GM20431 (cell line): Measurements from ENCODE around the gene CASTOR1.

Experiments used
- in situ Hi-C: fragments of 300-500 bp; cut with MseI, MboI; formaldehyde crosslinking; loops from one replicate; pipeline ENCODE4 v1.15.0; 2020; ENCODE audit warnings: low sequenced_read_pairs; ENCODE audit not compliant: unreplicated experiment

Gene CASTOR1

GRCh38 chr22:30268331-30268730, 21.0 kb downstream of the CASTOR1 start:
- in situ Hi-C loops: no loop called here

- in situ Hi-C loops: no loop called here
These were observed 21.7 kb downstream of the CASTOR1 start for GRCh38 chr22:30267382-30268302.

- in situ Hi-C loops: no loop called here
These were observed 22.6 kb downstream of the CASTOR1 start, which contains the start of gene OSM for GRCh38 chr22:30266445-30267381. Gene OSM (minus strand): TSS chr22:30266851. CDS start chr22:30266799, 52 bp downstream.

- in situ Hi-C loops: no loop called here
These were observed 23.4 kb downstream of the CASTOR1 start for GRCh38 chr22:30265823-30266444.

GRCh38 chr22:30265131-30265720, 24.1 kb downstream of the CASTOR1 start:
- in situ Hi-C loops: no loop called here

GRCh38 chr22:30263883-30264282, 25.4 kb downstream of the CASTOR1 start:
- in situ Hi-C loops: no loop called here

GRCh38 chr22:30262917-30263741, 26.2 kb downstream of the CASTOR1 start:
- in situ Hi-C loops: no loop called here

- in situ Hi-C loops: no loop called here
These were observed 27.2 kb downstream of the CASTOR1 start for GRCh38 chr22:30262112-30262511.

- in situ Hi-C loops: no loop called here
These were observed 28.2 kb downstream of the CASTOR1 start for GRCh38 chr22:30261134-30261533.

GRCh38 chr22:30260682-30261081, 28.6 kb downstream of the CASTOR1 start:
- in situ Hi-C loops: no loop called here

GRCh38 chr22:30260276-30260675, 29.0 kb downstream of the CASTOR1 start:
- in situ Hi-C loops: no loop called here

GRCh38 chr22:30254314-30254713, 35.0 kb downstream of the CASTOR1 start:
- in situ Hi-C loops: no loop called here

- in situ Hi-C loops: no loop called here
These were observed 36.0 kb downstream of the CASTOR1 start for GRCh38 chr22:30253205-30253852.

- in situ Hi-C loops: no loop called here
These were observed 36.7 kb downstream of the CASTOR1 start for GRCh38 chr22:30252411-30253204.

GRCh38 chr22:30251711-30252110, 37.6 kb downstream of the CASTOR1 start:
- in situ Hi-C loops: no loop called here

GRCh38 chr22:30250661-30251267, 38.5 kb downstream of the CASTOR1 start:
- in situ Hi-C loops: no loop called here

- in situ Hi-C loops: no loop called here
These were observed 39.2 kb downstream of the CASTOR1 start for GRCh38 chr22:30250039-30250565.
